T-cell (primary cell): ENCODE results near the gene ARHGAP24. TPM values are rescaled to one million over a fixed set of nuclear protein-coding genes. Genes with fewer than 3 reads are reported as not detected.

Experiments
- ATAC-seq, 4 experiments: fragments of 200-7000 bp in 3 of 4; fragments of 150-1000 bp in 1 of 4; cut with Tn5 transposase; replicated peaks in 1 of 4; 1 replicate in 3 of 4; 2 replicates in 1 of 4; pipeline ENCODE4 v1.10.0; 2021; ENCODE audit warnings: moderate library complexity in 3 of 4, mild to moderate bottlenecking in 2 of 4, moderate number of reproducible peaks in 1 of 4
- CTCF ChIA-PET, 2 donors: fragments of 300-600 bp; sonication (Branson Sonifier 250); formaldehyde crosslinking; loops; one replicate each; lab custom pipeline; 2022; ENCODE audit warnings: antibody characterized with exemption in 2 of 2; lab: Charles Lee
- POLR2A ChIA-PET, 2 donors: fragments of 300-600 bp; sonication (Branson Sonifier 250); formaldehyde crosslinking; loops; one replicate each; lab custom pipeline; 2022; ENCODE audit warnings: antibody characterized with exemption in 2 of 2; lab: Charles Lee
- DNase-seq, 35 experiments: peaks; one replicate each; pipeline versions ENCODE4 v3.0.0 to v3.0.0-alpha.2; 2013 to 2023
- H3K27ac ChIP-seq: one replicate; pipeline ENCODE4 v1.5.1; 2013; ENCODE audit warnings: low read length
- H3K27me3 ChIP-seq, 2 experiments: replicated peaks in 1 of 2; 1 replicate in 1 of 2; 2 replicates in 1 of 2; pipeline versions ENCODE4 v1.6.1 to v1.7.0; 2013; ENCODE audit warnings: low read length in 1 of 2, mixed read lengths in 1 of 2; ENCODE audit not compliant: control insufficient read depth in 2 of 2, insufficient read depth in 2 of 2; ENCODE audit errors: extremely low read depth in 1 of 2
- H3K36me3 ChIP-seq, 2 donors: 1 replicate in 1 of 2; 2 replicates in 1 of 2; pipeline versions ENCODE4 v1.6.1 to v1.7.0; 2013; ENCODE audit warnings: low read length in 1 of 2; ENCODE audit not compliant: control insufficient read depth in 2 of 2, insufficient read depth in 1 of 2; ENCODE audit errors: extremely low read depth in 1 of 2
- H3K4me1 ChIP-seq, 2 experiments: 1 replicate in 1 of 2; 2 replicates in 1 of 2; pipeline versions ENCODE4 v1.6.1 to v1.7.0; 2013; ENCODE audit warnings: low read length in 2 of 2, mixed read lengths in 1 of 2; ENCODE audit not compliant: insufficient read depth in 2 of 2, control insufficient read depth in 1 of 2; ENCODE audit errors: extremely low read depth in 1 of 2
- H3K4me3 ChIP-seq, 2 donors: 1 replicate in 1 of 2; 2 replicates in 1 of 2; pipeline versions ENCODE4 v1.5.1 to v1.7.0; 2013; ENCODE audit warnings: mild to moderate bottlenecking in 2 of 2, low read length in 1 of 2, moderate library complexity in 1 of 2; ENCODE audit not compliant: control insufficient read depth in 1 of 2; ENCODE audit errors: extremely low read depth in 1 of 2
- H3K9me3 ChIP-seq: 2 replicates; pipeline ENCODE4 v1.7.0; 2013
- H3K27ac Mint-ChIP-seq, 2 donors: one replicate each; pipeline ENCODE4 v1.8.0; 2020 to 2021; ENCODE audit warnings: mild to moderate bottlenecking in 2 of 2, mixed read lengths in 2 of 2
- H3K27me3 Mint-ChIP-seq, 2 donors: one replicate each; pipeline ENCODE4 v1.8.0; 2021 to 2022; ENCODE audit warnings: mixed read lengths in 2 of 2
- H3K36me3 Mint-ChIP-seq: one replicate; pipeline ENCODE4 v1.8.0; 2021; ENCODE audit warnings: mixed read lengths
- H3K4me1 Mint-ChIP-seq, 3 donors: one replicate each; pipeline ENCODE4 v1.8.0; 2020 to 2022; ENCODE audit warnings: mixed read lengths in 3 of 3, mild to moderate bottlenecking in 1 of 3
- H3K4me3 Mint-ChIP-seq, 3 donors: one replicate each; pipeline ENCODE4 v1.8.0; 2020 to 2022; ENCODE audit warnings: mild to moderate bottlenecking in 3 of 3, mixed read lengths in 3 of 3, moderate library complexity in 3 of 3
- H3K9me3 Mint-ChIP-seq, 3 donors: one replicate each; pipeline ENCODE4 v1.8.0; 2020 to 2022; ENCODE audit warnings: mixed read lengths in 3 of 3
- WGBS: methylation state at CpG from one replicate; pipeline ENCODE4 v1.1.5; 2013; ENCODE audit warnings: missing lambda C conversion rate; ENCODE audit not compliant: insufficient coverage; 5-methylcytosine and 5-hydroxymethylcytosine counted together
- total RNA-seq, 35 experiments: library from RNA in 6 of 35; stranded (reverse) in 6 of 35; fragments of 120-200 nt in 1 of 35; gene quantifications; one replicate each; pipeline versions ENCODE4 v1.2.1 to v1.2.4 and lab custom pipeline; 2013 to 2026

The ARHGAP24 gene
- total RNA-seq, 5 donors from 2014 or later (not counting 1 experiment from before 2014, with no cell fraction given) = 0.45 to 2.7 (median 1.8) TPM

GRCh38 chr4:85522277-85522676 lies 47.3 kb downstream of the ARHGAP24 start:
- H3K36me3 ChIP-seq = no peaks in the 10 kb centered on the region
- Mint-ChIP-seq H3K4me3 (no peak overlapping the region), H3K4me1 (no peaks in the 10 kb centered on the region), H3K9me3 (peaks cover 0 to 8% (median 4%) of the 10 kb centered on the region in 3 donors), H3K36me3 (no peaks in the 10 kb centered on the region), H3K27ac (no peak overlapping the region), H3K27me3 (no peaks in the 10 kb centered on the region)
- H3K27me3 ChIP-seq = no peaks in the 10 kb centered on the region
- no peaks in the 10 kb centered on the region for H3K4me1 ChIP-seq
- no peak for DNase-seq
- H3K27ac ChIP-seq = no peak overlapping the region
- ChIA-PET POLR2A (no interaction called here), CTCF (no interaction called here)
- no peak for ATAC-seq
- no peaks in the 10 kb centered on the region for H3K9me3 ChIP-seq
- H3K4me3 ChIP-seq = no peak overlapping the region

- H3K4me1 ChIP-seq = no peaks in the 10 kb centered on the region
- H3K36me3 ChIP-seq = no peaks in the 10 kb centered on the region
- CTCF ChIA-PET = no interaction called here
- H3K27ac ChIP-seq = no peak overlapping the region
- Mint-ChIP-seq H3K4me1 (no peaks in the 10 kb centered on the region), H3K27me3 (no peaks in the 10 kb centered on the region), H3K9me3 (peaks cover 0 to 10% (median 6%) of the 10 kb centered on the region in 3 donors), H3K36me3 (no peaks in the 10 kb centered on the region), H3K4me3 (no peak overlapping the region), H3K27ac (no peak overlapping the region)
- no peaks in the 10 kb centered on the region for H3K27me3 ChIP-seq
- no peak for DNase-seq
- no CpG with 5 or more reads among the region's 3 CpGs for WGBS
- no peak overlapping the region for H3K4me3 ChIP-seq
- ATAC-seq = no peak
- H3K9me3 ChIP-seq = no peaks in the 10 kb centered on the region
- POLR2A ChIA-PET = no interaction called here
Observed at GRCh38 chr4:85522836-85523235, 47.9 kb downstream of the ARHGAP24 start.

- no peaks in the 10 kb centered on the region for H3K27me3 Mint-ChIP-seq
- H3K9me3 Mint-ChIP-seq = peaks cover 5 to 8% (median 8%) of the 10 kb centered on the region in 3 donors
- H3K36me3 ChIP-seq = no peaks in the 10 kb centered on the region
- H3K27ac ChIP-seq = no peak overlapping the region
- CTCF ChIA-PET = no interaction called here
- ATAC-seq (no peak), DNase-seq (no peak)
- no peaks in the 10 kb centered on the region for H3K27me3 ChIP-seq
- POLR2A ChIA-PET = no interaction called here
- no peaks in the 10 kb centered on the region for H3K36me3 Mint-ChIP-seq
- no CpG with 5 or more reads among the region's 2 CpGs for WGBS
- no peaks in the 10 kb centered on the region for H3K4me1 ChIP-seq
- H3K4me1 Mint-ChIP-seq = no peaks in the 10 kb centered on the region
- no peak overlapping the region for H3K27ac Mint-ChIP-seq
- no peak overlapping the region for H3K4me3 ChIP-seq
- H3K4me3 Mint-ChIP-seq = no peak overlapping the region
- H3K9me3 ChIP-seq = no peaks in the 10 kb centered on the region
Observed at GRCh38 chr4:85527815-85528214, 52.9 kb downstream of the ARHGAP24 start.

GRCh38 chr4:85531560-85532341 lies 56.8 kb downstream of the ARHGAP24 start:
- Histone ChIP-seq H3K9me3 (no peaks in the 10 kb centered on the region), H3K27me3 (no peaks in the 10 kb centered on the region), H3K4me3 (no peak overlapping the region), H3K27ac (no peak overlapping the region), H3K4me1 (no peaks in the 10 kb centered on the region), H3K36me3 (no peaks in the 10 kb centered on the region)
- Mint-ChIP-seq H3K9me3 (peaks cover 6 to 9% (median 8%) of the 10 kb centered on the region in 3 donors), H3K27me3 (no peaks in the 10 kb centered on the region), H3K4me3 (no peak overlapping the region), H3K27ac (no peak overlapping the region), H3K36me3 (no peaks in the 10 kb centered on the region), H3K4me1 (no peaks in the 10 kb centered on the region)
- WGBS = no CpG with 5 or more reads among the region's 1 CpG
- ATAC-seq (no peak), DNase-seq (no peak)
- POLR2A ChIA-PET = no interaction called here
- CTCF ChIA-PET = no interaction called here

GRCh38 chr4:85534120-85534519 lies 59.2 kb downstream of the ARHGAP24 start:
- Mint-ChIP-seq H3K9me3 (peaks cover 0 to 12% (median 2%) of the 10 kb centered on the region in 3 donors), H3K4me1 (no peaks in the 10 kb centered on the region), H3K4me3 (no peak overlapping the region), H3K27ac (no peak overlapping the region), H3K27me3 (no peaks in the 10 kb centered on the region), H3K36me3 (no peaks in the 10 kb centered on the region)
- no peaks in the 10 kb centered on the region for H3K4me1 ChIP-seq
- ChIA-PET POLR2A (interaction anchor here in 1 of 2 donors (0.6 kb wide), 1 partner anchor 44 kb away, joined by 3 read pairs; no protein-coding TSS in a partner anchor), CTCF (no interaction called here)
- 93% methylated on average over 3 of the region's 3 CpGs for WGBS
- H3K27ac ChIP-seq = no peak overlapping the region
- DNase-seq (no peak), ATAC-seq (no peak)
- no peaks in the 10 kb centered on the region for H3K9me3 ChIP-seq
- no peak overlapping the region for H3K4me3 ChIP-seq
- no peaks in the 10 kb centered on the region for H3K36me3 ChIP-seq
- no peaks in the 10 kb centered on the region for H3K27me3 ChIP-seq

GRCh38 chr4:85543832-85544231 lies 68.9 kb downstream of the ARHGAP24 start:
- no peak overlapping the region for H3K27ac Mint-ChIP-seq
- Histone ChIP-seq H3K27me3 (no peaks in the 10 kb centered on the region), H3K9me3 (no peaks in the 10 kb centered on the region), H3K27ac (no peak overlapping the region), H3K4me1 (no peaks in the 10 kb centered on the region), H3K4me3 (no peak overlapping the region), H3K36me3 (no peaks in the 10 kb centered on the region)
- DNase-seq (no peak), ATAC-seq (no peak)
- no peak overlapping the region for H3K4me3 Mint-ChIP-seq
- CTCF ChIA-PET = no interaction called here
- H3K9me3 Mint-ChIP-seq = no peaks in the 10 kb centered on the region
- H3K36me3 Mint-ChIP-seq = no peaks in the 10 kb centered on the region
- H3K27me3 Mint-ChIP-seq = no peaks in the 10 kb centered on the region
- no peaks in the 10 kb centered on the region for H3K4me1 Mint-ChIP-seq
- WGBS = no CpG with 5 or more reads among the region's 1 CpG
- POLR2A ChIA-PET = no interaction called here
